GM12892 (cell line): ENCODE results near the gene SVIL.
"Not testable (repeated sequence)": the region's sequence is repeated elsewhere in the genome, so short reads cannot be mapped to it uniquely, and the experiment has no call there.

ENCODE experiments used
- POLR2A ChIP-seq: IDR thresholded peaks from 2 replicates; pipeline ENCODE4 v1.6.1; 2011; ENCODE audit warnings: low read depth, low read length, control low read depth
- POLR2AphosphoS5 ChIP-seq: IDR thresholded peaks from 2 replicates; pipeline ENCODE4 v1.6.1; 2011; ENCODE audit warnings: low read depth, low read length, control low read depth

DNA sequence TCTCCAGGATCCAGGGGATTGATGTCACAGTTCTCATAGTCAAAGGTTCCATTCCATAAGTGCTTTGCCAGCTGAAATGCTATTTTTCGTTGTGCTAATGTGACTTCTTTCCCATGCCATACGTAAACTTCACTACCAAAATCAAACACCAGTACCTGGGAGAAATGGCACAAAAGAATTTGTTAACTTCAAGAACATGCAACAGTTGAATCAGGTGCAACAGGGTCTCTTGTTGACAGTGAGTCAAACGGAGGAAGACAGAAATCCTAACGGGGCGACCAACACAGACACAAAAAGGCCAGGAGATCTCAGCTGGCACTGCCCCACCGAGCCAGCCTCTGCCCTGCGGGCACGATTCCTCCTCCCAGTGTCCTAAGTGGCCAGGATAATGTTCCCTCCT lies 150.1 kb downstream of the SVIL start:
- TF ChIP-seq POLR2AphosphoS5, POLR2A: not testable (repeated sequence)
